ENCODE data around the gene TPSG1. TPM values are rescaled to one million over a fixed set of nuclear protein-coding genes. Genes with fewer than 3 reads are reported as not detected.
A peak's percentile ranks its signal among the peaks of the same experiment; 100 is the strongest.

Gene TPSG1
- total and polyA plus RNA-seq, 2 of the 13 experiments (the other 11 are each of a cell fraction or from before 2014, with no cell fraction given), result not detected

- peak; percentile 14; the same call in 1 of the 2 replicates for TF ChIP-seq BHLHE40 (IDR thresholded peaks at IDR 0.05; ENCODE audit: low read length)
- TF ChIP-seq MTF1 (CRISPR knock-in tag; IDR thresholded peaks at IDR 0.05), result no peak
- peak; percentile 15 for TF ChIP-seq SKI (IDR thresholded peaks at IDR 0.05; ENCODE audit: partially characterized antibody)
- no peak for TF ChIP-seq TP53 (CRISPR knock-in tag; conservative IDR thresholded peaks at IDR 0.05)
- peak; percentile 34; the same call in 1 of the 2 replicates for TF ChIP-seq THAP11 (CRISPR knock-in tag; IDR thresholded peaks at IDR 0.05)
- TF ChIP-seq BCL6 (CRISPR knock-in tag; IDR thresholded peaks at IDR 0.05), result no peak; the same call in 1 of the 2 replicates
- TF ChIP-seq MIXL1 (CRISPR knock-in tag; IDR thresholded peaks at IDR 0.05), result no peak
- 0 out of 2 replicates have a peak, but pooled peaks have one; percentile 13 for TF ChIP-seq FOXA3 (CRISPR knock-in tag; IDR thresholded peaks at IDR 0.05)
- no peak for TF ChIP-seq ZNF883 (CRISPR knock-in tag; IDR thresholded peaks at IDR 0.05; ENCODE audit: not compliant biosample characterization)
- no peak for TF ChIP-seq NFRKB (IDR thresholded peaks at IDR 0.05)
- TF ChIP-seq CERS6 (CRISPR knock-in tag; IDR thresholded peaks at IDR 0.05), result no peak
- TF ChIP-seq ELK4 (CRISPR knock-in tag; IDR thresholded peaks at IDR 0.05; ENCODE audit: borderline replicate concordance), result no peak
- TF ChIP-seq ZBTB4 (CRISPR knock-in tag; IDR thresholded peaks at IDR 0.05; ENCODE audit: borderline replicate concordance), result no peak
- TF ChIP-seq PRDM15 (CRISPR knock-in tag; IDR thresholded peaks at IDR 0.05), result no peak
- no peak for TF ChIP-seq MXD4 (CRISPR knock-in tag; IDR thresholded peaks at IDR 0.05)
- TF ChIP-seq AKNA (CRISPR knock-in tag; IDR thresholded peaks at IDR 0.05; ENCODE audit: borderline replicate concordance), result no peak
- TF ChIP-seq HMGA1 (CRISPR knock-in tag; conservative IDR thresholded peaks at IDR 0.05), result no peak
Observed at GRCh38 chr16:1182316-1182671, 42.8 kb downstream of the TPSG1 start (continued).

Measured in HepG2 (cell line).